Esophagus muscularis mucosa (tissue), 4 donors: ENCODE results near the gene STEAP4. TPM values are rescaled to one million over a fixed set of nuclear protein-coding genes. Genes with fewer than 3 reads are reported as not detected.

ENCODE experiments used
- DNase-seq: peaks from one replicate; pipeline ENCODE4 v3.0.0-alpha.2; 2017; ENCODE audit errors: extremely low spot score
- H3K27ac ChIP-seq, 4 donors: fragments of 200-600 bp; sonication (generic); replicated peaks in 1 of 4; 1 replicate in 3 of 4; 2 replicates in 1 of 4; pipeline ENCODE4 v1.5.1; 2016 to 2019; ENCODE audit warnings: mild to moderate bottlenecking in 1 of 4
- H3K27me3 ChIP-seq, 4 donors: fragments of 200-600 bp; sonication (generic); one replicate each; pipeline versions ENCODE4 v1.5.1 to v1.6.0; 2016 to 2019
- H3K36me3 ChIP-seq, 4 donors: fragments of 200-600 bp; sonication (generic); one replicate each; pipeline ENCODE4 v1.5.1; 2016 to 2019
- H3K4me1 ChIP-seq, 4 donors: fragments of 200-600 bp; sonication (generic); one replicate each; pipeline ENCODE4 v1.5.1; 2016 to 2019
- H3K4me3 ChIP-seq, 4 donors: fragments of 200-600 bp; sonication (generic); 1 replicate in 2 of 4; 2 replicates in 2 of 4; pipeline ENCODE4 v1.5.1; 2016 to 2019; ENCODE audit warnings: mild to moderate bottlenecking in 4 of 4, moderate library complexity in 1 of 4
- H3K9me3 ChIP-seq, 4 donors: fragments of 200-600 bp; sonication (generic); 1 replicate in 3 of 4; 2 replicates in 1 of 4; pipeline ENCODE4 v1.5.1; 2016 to 2019
- EP300 ChIP-seq: sonication (generic); formaldehyde crosslinking; IDR thresholded peaks from one replicate; pipeline ENCODE4 v1.6.1; 2017; ENCODE audit warnings: antibody characterized with exemption
- POLR2A ChIP-seq: fragments of 450-650 bp; IDR thresholded peaks from one replicate; pipeline ENCODE4 v1.6.1; 2017; ENCODE audit warnings: antibody characterized with exemption, moderate library complexity, mild to moderate bottlenecking, low read depth
- POLR2AphosphoS5 ChIP-seq, 2 donors: sonication (generic); formaldehyde crosslinking; IDR thresholded peaks; one replicate each; pipeline ENCODE4 v1.6.1; 2017; ENCODE audit warnings: antibody characterized with exemption in 2 of 2
- WGBS: methylation state at CpG from one replicate; pipeline ENCODE4 v1.1.5; 2018; 5-methylcytosine and 5-hydroxymethylcytosine counted together
- intact Hi-C: fragments of 100-400 bp; cut with DNase I; formaldehyde crosslinking; loops from one replicate; pipeline ENCODE4 v1.15.1; 2023
- total RNA-seq, 4 donors: library from RNA; depleted of rRNA; stranded (reverse); fragments of >200 nt; gene quantifications; one replicate each; pipeline versions ENCODE4 v1.1.0 to v1.2.1, GENCODE V29; 2016
- TF ChIP-seq, protein P1 (sequence below), 3 experiments: fragments of 200-600 bp in 2 of 3; fragments of 450-650 bp in 1 of 3; sonication (generic) in 2 of 3; IDR thresholded peaks; one replicate each; pipeline ENCODE4 v1.5.1; 2017 to 2019; ENCODE audit warnings: antibody characterized with exemption in 3 of 3, mild to moderate bottlenecking in 2 of 3, moderate library complexity in 1 of 3

STEAP4 gene
- total RNA-seq, 4 donors from 2014 or later = 21.6 to 72.4 (median 56.6) TPM

DNA sequence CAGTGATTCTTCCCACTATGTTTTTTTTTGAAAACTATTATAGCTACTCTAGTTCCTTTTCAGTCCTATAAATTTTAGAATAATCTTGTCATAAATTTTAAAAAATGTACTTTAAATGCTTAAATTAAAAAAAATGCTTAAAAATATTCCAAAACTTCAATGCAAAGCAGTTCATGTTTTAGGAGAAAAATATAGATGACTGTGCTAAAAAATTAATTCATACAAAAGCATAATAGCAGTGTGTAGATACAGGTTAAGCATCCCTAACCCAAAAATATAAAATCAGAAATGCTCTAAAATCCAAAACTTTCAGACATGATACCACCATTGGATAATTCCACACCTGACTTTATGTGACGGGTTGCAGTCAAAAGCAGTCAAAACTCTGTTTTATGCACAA lies 12.8 kb downstream of the STEAP4 start:
- intact Hi-C loops = no loop called here
- Histone ChIP-seq H3K27me3 (no peaks in the 10 kb centered on the region), H3K4me1 (no peaks in the 10 kb centered on the region), H3K4me3 (no peak overlapping the region), H3K36me3 (no peaks in the 10 kb centered on the region), H3K27ac (no peak overlapping the region), H3K9me3 (no peaks in the 10 kb centered on the region)
- TF ChIP-seq EP300 (no peak), POLR2A (no peak), POLR2AphosphoS5 (IDR thresholded peaks at IDR 0.05) (no peak)
- TF ChIP-seq, protein P1, sequence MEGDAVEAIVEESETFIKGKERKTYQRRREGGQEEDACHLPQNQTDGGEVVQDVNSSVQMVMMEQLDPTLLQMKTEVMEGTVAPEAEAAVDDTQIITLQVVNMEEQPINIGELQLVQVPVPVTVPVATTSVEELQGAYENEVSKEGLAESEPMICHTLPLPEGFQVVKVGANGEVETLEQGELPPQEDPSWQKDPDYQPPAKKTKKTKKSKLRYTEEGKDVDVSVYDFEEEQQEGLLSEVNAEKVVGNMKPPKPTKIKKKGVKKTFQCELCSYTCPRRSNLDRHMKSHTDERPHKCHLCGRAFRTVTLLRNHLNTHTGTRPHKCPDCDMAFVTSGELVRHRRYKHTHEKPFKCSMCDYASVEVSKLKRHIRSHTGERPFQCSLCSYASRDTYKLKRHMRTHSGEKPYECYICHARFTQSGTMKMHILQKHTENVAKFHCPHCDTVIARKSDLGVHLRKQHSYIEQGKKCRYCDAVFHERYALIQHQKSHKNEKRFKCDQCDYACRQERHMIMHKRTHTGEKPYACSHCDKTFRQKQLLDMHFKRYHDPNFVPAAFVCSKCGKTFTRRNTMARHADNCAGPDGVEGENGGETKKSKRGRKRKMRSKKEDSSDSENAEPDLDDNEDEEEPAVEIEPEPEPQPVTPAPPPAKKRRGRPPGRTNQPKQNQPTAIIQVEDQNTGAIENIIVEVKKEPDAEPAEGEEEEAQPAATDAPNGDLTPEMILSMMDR (IDR thresholded peaks at IDR 0.05) = no peak
- no peak for DNase-seq
- WGBS = 88% methylated on average over 1 of the region's 1 CpG

DNA sequence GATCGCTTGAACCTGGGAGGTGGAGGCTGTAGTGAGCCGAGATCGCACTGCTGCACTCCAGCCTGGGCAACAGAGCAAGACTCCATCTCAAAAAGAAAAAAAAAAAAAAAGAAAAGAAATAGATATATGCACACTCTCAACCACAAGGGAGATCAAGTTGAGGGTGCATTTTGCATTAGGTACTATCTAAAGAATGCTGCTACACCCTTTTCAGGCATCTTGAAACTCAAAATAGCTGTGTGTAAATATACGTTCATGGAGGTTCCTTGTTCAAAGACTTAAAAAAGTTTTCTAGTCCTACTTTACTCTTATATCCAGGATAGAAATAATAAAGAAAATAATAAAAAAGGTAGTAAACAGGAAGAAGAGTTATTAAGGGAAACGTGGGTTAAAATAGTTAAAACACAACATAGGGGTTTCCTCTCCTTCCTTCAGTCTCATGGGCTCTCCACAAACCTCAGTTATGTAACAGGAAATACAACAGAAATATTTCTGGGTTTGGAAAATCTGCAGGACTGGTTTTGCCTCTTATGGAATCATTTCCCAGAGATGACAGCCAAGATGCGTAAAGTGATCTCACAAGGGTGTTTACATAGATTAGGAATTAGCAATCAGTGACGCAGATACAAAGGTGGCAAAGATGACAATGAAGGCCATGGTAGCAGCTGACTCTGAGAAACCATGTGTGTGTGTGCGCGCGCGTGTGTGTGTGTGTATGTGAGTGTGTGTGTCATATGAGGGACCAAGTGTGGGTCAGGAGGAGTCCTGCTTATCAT lies 15.1 kb downstream of the STEAP4 start:
- TF ChIP-seq, protein P1 (IDR thresholded peaks at IDR 0.05) = no peak
- TF ChIP-seq POLR2A (no peak), EP300 (no peak), POLR2AphosphoS5 (IDR thresholded peaks at IDR 0.05) (no peak)
- Histone ChIP-seq H3K4me3 (no peak overlapping the region), H3K27ac (no peak overlapping the region), H3K4me1 (no peaks in the 10 kb centered on the region), H3K9me3 (peaks cover 0 to 4% (median 0%) of the 10 kb centered on the region in 4 donors), H3K36me3 (no peaks in the 10 kb centered on the region), H3K27me3 (no peaks in the 10 kb centered on the region)
- intact Hi-C loops = no loop called here
- no peak for DNase-seq
- 87% methylated on average over 11 of the region's 11 CpGs for WGBS

DNA sequence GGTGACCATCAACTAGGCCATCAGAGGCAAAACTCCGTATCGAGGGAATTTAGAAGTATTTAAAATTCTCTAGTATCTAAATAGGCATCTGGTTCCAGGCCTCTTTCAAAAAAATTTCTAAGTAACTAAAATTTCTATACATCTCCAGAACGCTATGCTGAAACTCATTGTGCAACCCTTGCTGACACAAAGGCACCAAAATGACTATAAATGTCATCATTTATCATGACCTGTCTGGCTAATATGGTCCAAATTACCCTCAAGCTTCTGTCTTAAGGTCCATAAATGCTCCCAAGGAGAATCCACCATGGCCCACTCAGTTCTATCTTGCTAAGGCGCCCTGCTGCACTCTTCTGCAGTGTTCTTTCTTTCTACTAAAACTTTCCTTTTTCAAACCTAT lies 16.2 kb downstream of the STEAP4 start:
- TF ChIP-seq EP300 = no peak
- TF ChIP-seq POLR2A = no peak
- TF ChIP-seq POLR2AphosphoS5 (IDR thresholded peaks at IDR 0.05) = no peak
- TF ChIP-seq, protein P1 (IDR thresholded peaks at IDR 0.05) = no peak
- Histone ChIP-seq H3K9me3 (peaks cover 0 to 4% (median 0%) of the 10 kb centered on the region in 4 donors), H3K27ac (no peak overlapping the region), H3K36me3 (no peaks in the 10 kb centered on the region), H3K4me3 (no peak overlapping the region), H3K27me3 (no peaks in the 10 kb centered on the region), H3K4me1 (no peaks in the 10 kb centered on the region)
- 90% methylated on average over 4 of the region's 4 CpGs for WGBS
- intact Hi-C loops = no loop called here
- no peak for DNase-seq

DNA sequence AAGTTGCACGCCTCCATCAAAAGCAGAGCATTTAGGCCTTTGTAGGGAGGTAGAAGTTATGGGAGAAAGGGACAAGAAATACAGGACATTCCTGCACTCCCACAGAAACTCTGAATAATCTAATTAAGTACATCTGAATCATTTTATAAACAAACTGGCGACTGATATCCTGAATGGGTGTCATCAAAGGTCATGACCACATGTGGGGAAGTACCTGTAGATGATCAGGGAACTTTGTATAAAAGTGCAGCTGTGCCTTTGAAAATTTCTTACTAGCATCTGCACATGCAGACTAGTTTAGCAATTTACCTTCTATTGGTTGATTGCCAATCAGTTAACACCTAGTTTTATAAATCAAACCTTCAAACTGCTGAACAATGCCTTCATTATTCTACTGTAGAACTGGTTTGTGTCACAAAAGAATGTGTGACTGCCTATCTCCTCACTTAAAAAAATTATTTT lies 17.1 kb downstream of the STEAP4 start:
- 73% methylated on average over 2 of the region's 2 CpGs for WGBS
- H3K4me1 ChIP-seq = no peaks in the 10 kb centered on the region

More for the DNA sequence above, 17.1 kb downstream of the STEAP4 start:
- TF ChIP-seq POLR2A (no peak), EP300 (no peak), POLR2AphosphoS5 (IDR thresholded peaks at IDR 0.05) (no peak)
- TF ChIP-seq, protein P1 (IDR thresholded peaks at IDR 0.05) = no peak
- Histone ChIP-seq H3K27ac (no peak overlapping the region), H3K36me3 (no peaks in the 10 kb centered on the region), H3K9me3 (peaks cover 0 to 4% (median 0%) of the 10 kb centered on the region in 4 donors), H3K27me3 (no peaks in the 10 kb centered on the region), H3K4me3 (no peak overlapping the region)
- DNase-seq = no peak
- intact Hi-C loops = no loop called here
